CD4-positive, CD25-positive, alpha-beta regulatory T cell (primary cell): ENCODE results near the gene SETD1B. TPM values are rescaled to one million over a fixed set of nuclear protein-coding genes. Genes with fewer than 3 reads are reported as not detected.
"Not testable (repeated sequence)": the region's sequence is repeated elsewhere in the genome, so short reads cannot be mapped to it uniquely, and the experiment has no call there.

Experiments used
- ATAC-seq, 2 donors: fragments of 150-1000 bp; cut with Tn5 transposase; one replicate each; pipeline ENCODE4 v1.10.0; 2021; ENCODE audit warnings: low read depth in 2 of 2, moderate number of reproducible peaks in 2 of 2, moderate library complexity in 1 of 2
- DNase-seq, 3 donors: peaks; one replicate each; pipeline versions ENCODE4 v3.0.0 to v3.0.0-alpha.2; 2012 to 2022; ENCODE audit warnings: mixed read lengths in 1 of 3
- H3K27ac ChIP-seq: one replicate; pipeline ENCODE4 v1.7.0; 2013; ENCODE audit warnings: mild to moderate bottlenecking, low read length; ENCODE audit not compliant: insufficient read depth, poor library complexity, severe bottlenecking
- H3K27me3 ChIP-seq: one replicate; pipeline ENCODE4 v1.7.0; 2013; ENCODE audit warnings: low read length; ENCODE audit not compliant: control insufficient read depth, insufficient read depth
- H3K36me3 ChIP-seq: one replicate; pipeline ENCODE4 v1.7.0; 2013; ENCODE audit warnings: mild to moderate bottlenecking, low read length, moderate library complexity; ENCODE audit not compliant: control insufficient read depth, insufficient read depth
- H3K4me1 ChIP-seq: 2 replicates; pipeline ENCODE4 v1.7.0; 2013; ENCODE audit warnings: mild to moderate bottlenecking, low read length; ENCODE audit not compliant: insufficient read depth, control insufficient read depth, poor library complexity, severe bottlenecking
- H3K4me3 ChIP-seq: one replicate; pipeline ENCODE4 v1.7.0; 2013; ENCODE audit warnings: low read depth, mild to moderate bottlenecking, low read length, moderate library complexity
- H3K9me3 ChIP-seq, 2 experiments: 1 replicate in 1 of 2; 2 replicates in 1 of 2; pipeline ENCODE4 v1.7.0; 2013; ENCODE audit warnings: low read length in 2 of 2, mild to moderate bottlenecking in 1 of 2, moderate library complexity in 1 of 2; ENCODE audit not compliant: control insufficient read depth in 2 of 2
- H3K27ac Mint-ChIP-seq, 3 donors: one replicate each; pipeline ENCODE4 v1.8.0; 2020 to 2022; ENCODE audit warnings: mild to moderate bottlenecking in 3 of 3, mixed read lengths in 3 of 3, moderate library complexity in 2 of 3
- H3K27me3 Mint-ChIP-seq: one replicate; pipeline ENCODE4 v1.8.0; 2022; ENCODE audit warnings: mild to moderate bottlenecking, mixed read lengths
- H3K36me3 Mint-ChIP-seq: one replicate; pipeline ENCODE4 v1.8.0; 2020; ENCODE audit warnings: mixed read lengths
- H3K4me1 Mint-ChIP-seq, 4 donors: one replicate each; pipeline ENCODE4 v1.8.0; 2020 to 2022; ENCODE audit warnings: mixed read lengths in 4 of 4, mild to moderate bottlenecking in 1 of 4
- H3K4me3 Mint-ChIP-seq, 4 donors: one replicate each; pipeline ENCODE4 v1.8.0; 2020 to 2022; ENCODE audit warnings: mild to moderate bottlenecking in 4 of 4, mixed read lengths in 4 of 4, moderate library complexity in 3 of 4
- H3K9me3 Mint-ChIP-seq, 7 donors: one replicate each; pipeline ENCODE4 v1.8.0; 2020 to 2022; ENCODE audit warnings: mixed read lengths in 7 of 7, mild to moderate bottlenecking in 3 of 7, moderate library complexity in 2 of 7
- polyA plus RNA-seq, 4 donors: library from polyadenylated mRNA; unstranded; fragments of 300-500 nt; fragmentation: Illumina TruSeq; gene quantifications; one replicate each; pipeline ENCODE4 v1.2.3, GENCODE V29; 2021
- total RNA-seq: library from RNA; stranded (reverse); gene quantifications from one replicate; pipeline ENCODE4 v1.2.3, GENCODE V29; 2022

The SETD1B gene
- total and polyA plus RNA-seq, 5 donors from 2014 or later: 1.2 to 118 (median 1.8) TPM

DNA sequence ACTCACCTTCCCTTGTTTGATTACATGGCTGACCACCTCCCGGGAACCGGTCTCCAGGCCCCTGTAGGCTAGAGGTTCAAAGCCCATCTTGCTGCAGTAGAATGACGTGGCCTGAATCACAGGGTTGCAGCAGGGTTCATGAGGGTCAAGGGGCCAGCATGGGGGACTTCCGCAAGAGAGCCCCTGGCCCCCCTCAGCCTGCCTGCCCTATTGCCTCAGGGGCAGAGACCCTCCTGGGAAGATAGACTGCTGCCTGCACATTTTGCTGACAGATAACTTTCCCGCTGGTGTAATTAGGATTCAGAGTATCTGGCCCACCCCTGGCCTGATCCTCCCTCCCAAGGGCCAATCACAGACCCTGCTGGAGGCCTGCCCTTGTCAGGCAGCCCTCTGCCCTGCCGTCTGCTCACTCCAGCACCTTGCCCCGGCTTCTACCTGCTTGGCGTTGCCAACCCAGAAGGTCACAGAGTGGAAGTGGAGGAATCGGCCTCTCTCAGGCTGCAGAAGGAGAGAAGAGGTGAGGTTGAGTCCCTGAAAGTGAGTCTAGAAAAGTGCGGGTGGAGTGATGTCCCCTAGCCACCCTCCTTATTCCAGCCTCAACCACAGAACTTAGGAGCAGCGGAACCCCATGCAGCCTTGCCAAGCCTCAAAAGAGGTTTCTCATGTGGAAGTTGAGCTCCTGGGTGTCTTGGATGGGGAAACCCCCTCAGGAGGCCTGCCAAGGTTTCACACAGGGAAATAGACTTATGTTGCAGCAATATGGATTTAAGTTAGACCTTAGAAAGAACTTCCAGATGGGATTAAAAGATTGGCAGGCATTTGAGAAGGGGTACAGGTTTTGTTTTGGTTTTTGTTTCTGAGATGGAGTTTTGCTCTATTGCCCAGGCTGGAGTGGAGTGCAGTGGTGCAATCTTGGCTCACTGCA lies 53.8 kb downstream of the SETD1B start:
- no peaks in the 10 kb centered on the region for H3K4me1 ChIP-seq
- Mint-ChIP-seq H3K27me3 (no peaks in the 10 kb centered on the region), H3K9me3 (no peaks in the 10 kb centered on the region), H3K4me3 (no peak overlapping the region), H3K4me1 (no peaks in the 10 kb centered on the region), H3K36me3 (no peaks in the 10 kb centered on the region), H3K27ac (no peak overlapping the region)
- no peak overlapping the region for H3K4me3 ChIP-seq
- H3K9me3 ChIP-seq: no peaks in the 10 kb centered on the region
- no peak overlapping the region for H3K27ac ChIP-seq
- H3K36me3 ChIP-seq: no peaks in the 10 kb centered on the region
- DNase-seq (no peak), ATAC-seq (no peak)
- H3K27me3 ChIP-seq: no peaks in the 10 kb centered on the region

DNA sequence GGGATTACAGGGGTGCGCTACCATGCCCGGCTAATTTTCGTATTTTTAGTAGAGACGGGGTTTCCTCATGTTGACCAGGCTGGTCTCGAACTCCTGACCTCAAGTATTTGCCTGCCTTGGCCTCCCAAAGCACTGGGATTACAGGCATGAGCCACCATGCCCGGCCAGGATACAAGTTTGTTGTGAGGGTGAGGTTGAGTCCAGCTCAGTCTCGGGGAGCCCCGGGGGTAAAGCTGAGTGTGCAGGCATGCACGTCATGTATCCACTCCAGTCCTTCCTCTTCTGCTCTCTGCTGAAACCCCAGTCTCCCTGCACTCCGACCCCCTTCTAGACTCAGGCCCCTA lies 54.5 kb downstream of the SETD1B start:
- no peak overlapping the region for H3K27ac ChIP-seq
- DNase-seq: no peak
- Mint-ChIP-seq H3K4me1 (no peaks in the 10 kb centered on the region), H3K4me3 (no peak overlapping the region), H3K27me3 (no peaks in the 10 kb centered on the region), H3K36me3 (peaks cover 2% of the 10 kb centered on the region), H3K9me3 (no peaks in the 10 kb centered on the region), H3K27ac (no peak overlapping the region)
- no peak overlapping the region for H3K4me3 ChIP-seq
- no peaks in the 10 kb centered on the region for H3K36me3 ChIP-seq
- no peak for ATAC-seq
- H3K4me1 ChIP-seq: no peaks in the 10 kb centered on the region
- H3K27me3 ChIP-seq: no peaks in the 10 kb centered on the region
- H3K9me3 ChIP-seq: no peaks in the 10 kb centered on the region

DNA sequence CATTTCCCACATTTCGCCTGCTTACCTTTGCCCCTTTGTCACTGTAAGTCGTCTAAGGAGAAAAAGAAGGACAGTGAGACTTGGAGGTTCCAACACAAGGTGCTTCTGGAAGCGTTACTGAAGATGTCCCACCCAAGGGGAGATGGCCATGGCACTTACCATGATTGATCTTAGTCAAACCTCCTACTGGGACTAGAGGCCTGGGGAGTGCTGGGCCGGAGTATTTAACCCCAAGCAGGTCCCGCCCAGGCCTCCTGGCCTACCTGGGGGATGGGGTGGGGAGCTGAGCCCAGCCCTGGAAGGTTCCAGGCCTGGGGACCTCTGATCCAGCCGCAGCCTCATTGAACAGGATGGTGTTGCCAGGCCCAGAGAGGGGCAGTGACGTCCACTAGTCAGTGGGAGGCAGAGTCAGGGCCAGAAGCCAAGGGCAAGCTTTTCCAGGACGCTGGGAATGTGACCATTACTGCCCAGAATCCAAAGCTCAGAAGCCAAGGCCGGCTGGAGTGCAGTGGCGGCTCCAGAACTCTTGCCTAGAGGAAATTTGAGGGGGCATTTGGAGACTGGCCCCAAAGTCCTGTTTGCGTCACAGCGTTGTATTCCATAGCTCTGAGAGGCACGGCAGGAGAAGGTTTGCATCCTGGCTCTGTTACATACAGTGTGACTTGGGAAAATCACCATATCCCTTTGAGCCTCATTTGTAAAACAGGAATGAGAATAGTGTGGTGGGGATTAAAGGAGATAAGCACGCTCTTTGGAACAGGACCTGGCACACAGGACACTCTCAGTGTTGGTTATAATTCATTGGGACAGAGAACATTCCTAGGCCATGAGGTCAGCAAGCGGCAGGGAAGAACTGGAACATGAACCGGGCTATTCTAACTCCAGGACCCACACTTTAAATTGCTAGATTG lies 55.1 kb downstream of the SETD1B start, which contains the start of gene HPD:
TSS of gene HPD (minus strand) at position 198 of the 911 bp plus-strand sequence. CDS start at position 162, 36 bp downstream.
- Mint-ChIP-seq H3K4me3 (no peak within 1 kb of the TSS), H3K27me3 (no peaks in the 10 kb centered on the region), H3K36me3 (peaks cover 4% of the 10 kb centered on the region), H3K9me3 (no peaks in the 10 kb centered on the region), H3K4me1 (no peaks in the 10 kb centered on the region), H3K27ac (no peak within 1 kb of the TSS)
- no peaks in the 10 kb centered on the region for H3K4me1 ChIP-seq
- DNase-seq (no peak), ATAC-seq (no peak)
- H3K9me3 ChIP-seq: no peaks in the 10 kb centered on the region
- H3K36me3 ChIP-seq: no peaks in the 10 kb centered on the region
- H3K4me3 ChIP-seq: no peak within 1 kb of the TSS
- H3K27me3 ChIP-seq: no peaks in the 10 kb centered on the region
- H3K27ac ChIP-seq: no peak within 1 kb of the TSS

DNA sequence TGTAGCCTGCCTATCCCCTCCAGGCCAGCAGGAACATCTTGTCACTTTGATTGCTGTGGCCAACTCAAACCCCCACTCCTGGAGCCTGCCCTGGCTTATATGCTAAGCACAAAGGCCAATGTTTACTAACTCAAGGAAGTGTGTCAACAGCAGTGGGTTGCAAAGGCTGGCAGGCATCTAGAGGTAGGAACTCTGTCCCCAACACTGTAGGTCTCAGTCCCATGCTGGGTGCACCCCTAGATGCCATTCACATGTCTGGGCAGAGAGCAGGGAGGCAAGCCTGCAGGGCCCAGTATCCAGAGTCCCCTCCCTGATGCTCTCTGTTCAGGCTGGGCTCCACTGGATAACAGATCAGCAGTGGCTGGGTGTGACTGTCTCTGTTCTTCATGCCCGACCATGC lies 56.4 kb downstream of the SETD1B start:
- Histone ChIP-seq H3K27ac (no peak overlapping the region), H3K9me3 (no peaks in the 10 kb centered on the region), H3K4me1 (no peaks in the 10 kb centered on the region), H3K27me3 (no peaks in the 10 kb centered on the region), H3K4me3 (no peak overlapping the region), H3K36me3 (no peaks in the 10 kb centered on the region)
- ATAC-seq: no peak
- DNase-seq: no peak
- H3K4me1 Mint-ChIP-seq: no peaks in the 10 kb centered on the region
- no peak overlapping the region for H3K27ac Mint-ChIP-seq
- no peaks in the 10 kb centered on the region for H3K27me3 Mint-ChIP-seq
- H3K36me3 Mint-ChIP-seq: peaks cover 4% of the 10 kb centered on the region
- H3K4me3 Mint-ChIP-seq: no peak overlapping the region
- H3K9me3 Mint-ChIP-seq: no peaks in the 10 kb centered on the region

DNA sequence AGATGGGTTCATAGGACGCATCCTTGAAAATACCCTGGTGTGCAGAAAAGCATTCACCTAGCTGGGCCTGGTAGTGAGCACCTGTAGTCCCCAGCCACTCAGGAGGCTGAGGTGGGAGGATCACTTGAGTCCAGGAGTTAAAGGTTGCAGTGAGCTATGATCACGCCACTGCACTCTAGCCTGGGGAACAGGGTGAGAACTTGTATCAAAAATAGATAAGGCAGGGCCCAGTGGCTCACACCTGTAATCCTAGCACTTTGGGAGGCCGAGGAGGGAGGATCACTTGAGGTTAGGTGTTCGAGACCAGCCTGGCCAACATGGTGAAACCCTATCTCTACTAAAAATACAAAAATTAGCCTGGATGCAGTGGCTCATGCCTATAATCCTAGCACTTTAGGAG lies 56.9 kb downstream of the SETD1B start:
- not testable (repeated sequence) for H3K36me3 Mint-ChIP-seq, H3K27ac Mint-ChIP-seq, H3K4me1 ChIP-seq, H3K36me3 ChIP-seq, H3K27me3 ChIP-seq, H3K27ac ChIP-seq, H3K4me3 ChIP-seq, H3K27me3 Mint-ChIP-seq, H3K4me3 Mint-ChIP-seq, H3K9me3 Mint-ChIP-seq, ATAC-seq, DNase-seq, H3K9me3 ChIP-seq, H3K4me1 Mint-ChIP-seq

DNA sequence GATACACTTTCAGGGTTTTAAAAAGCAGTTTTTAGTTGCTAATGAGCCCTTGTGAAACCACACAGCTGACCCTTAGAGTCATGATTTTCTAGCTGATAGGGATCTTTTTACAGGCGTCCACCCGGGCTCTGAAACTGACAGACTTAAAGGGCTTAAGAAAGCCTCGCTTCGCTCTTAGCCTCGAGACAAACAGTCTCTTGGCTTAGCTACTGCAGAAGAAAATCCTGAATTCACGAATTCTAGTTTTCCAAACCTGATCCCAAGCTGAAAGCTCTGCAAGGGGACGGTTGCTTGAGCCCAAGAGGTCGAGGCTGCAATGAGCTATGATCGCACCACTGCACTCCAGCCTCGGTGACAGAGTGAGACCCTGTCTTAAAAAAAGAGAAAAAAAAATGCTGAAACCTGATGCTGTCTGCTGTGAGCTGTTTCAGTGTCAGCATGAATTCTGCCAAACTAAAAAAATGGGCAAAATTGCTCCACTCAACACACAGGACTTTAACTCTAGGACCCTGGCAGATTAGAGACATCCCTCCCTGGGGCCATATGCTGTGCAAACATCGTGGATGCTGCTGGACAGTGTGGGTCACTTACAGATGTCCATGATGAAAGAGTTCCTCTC lies 57.9 kb downstream of the SETD1B start:
- H3K9me3 Mint-ChIP-seq: no peaks in the 10 kb centered on the region
- no peaks in the 10 kb centered on the region for H3K4me1 Mint-ChIP-seq

DNA sequence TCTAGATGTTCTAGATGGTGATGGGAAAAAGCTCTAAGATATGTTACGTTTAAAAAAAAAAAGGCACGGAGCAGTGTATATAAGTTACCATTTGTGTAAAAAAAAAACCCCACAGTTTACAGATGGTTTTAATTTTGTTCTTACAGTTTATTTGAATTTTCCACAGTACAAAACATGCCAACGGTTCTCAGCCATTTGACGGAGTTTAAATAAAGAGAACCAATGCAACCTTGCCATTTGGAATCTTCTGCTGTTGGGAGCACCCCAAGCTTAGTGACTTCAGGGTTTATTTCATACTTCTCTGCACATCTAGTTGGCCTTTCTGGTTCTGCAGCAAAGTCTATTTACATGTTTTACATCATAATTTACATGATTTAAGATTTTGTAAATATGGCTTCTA lies 62.5 kb downstream of the SETD1B start:
- H3K36me3 ChIP-seq: no peaks in the 10 kb centered on the region
- H3K27ac ChIP-seq: no peak overlapping the region
- no peaks in the 10 kb centered on the region for H3K9me3 ChIP-seq
- no peaks in the 10 kb centered on the region for H3K27me3 Mint-ChIP-seq
- no peak overlapping the region for H3K27ac Mint-ChIP-seq
- H3K27me3 ChIP-seq: no peaks in the 10 kb centered on the region
- no peak overlapping the region for H3K4me3 ChIP-seq
- no peaks in the 10 kb centered on the region for H3K9me3 Mint-ChIP-seq
- no peaks in the 10 kb centered on the region for H3K4me1 Mint-ChIP-seq
- no peak overlapping the region for H3K4me3 Mint-ChIP-seq
- no peaks in the 10 kb centered on the region for H3K4me1 ChIP-seq
- ATAC-seq: no peak
- DNase-seq: no peak
- H3K36me3 Mint-ChIP-seq: peaks cover 4% of the 10 kb centered on the region

More for the DNA sequence above, 57.9 kb downstream of the SETD1B start:
- DNase-seq (no peak), ATAC-seq (no peak)
- Mint-ChIP-seq H3K27me3 (no peaks in the 10 kb centered on the region), H3K4me3 (no peak overlapping the region), H3K36me3 (peaks cover 4% of the 10 kb centered on the region), H3K27ac (no peak overlapping the region)
- Histone ChIP-seq H3K36me3 (no peaks in the 10 kb centered on the region), H3K27ac (no peak overlapping the region), H3K4me1 (no peaks in the 10 kb centered on the region), H3K27me3 (no peaks in the 10 kb centered on the region), H3K4me3 (no peak overlapping the region), H3K9me3 (no peaks in the 10 kb centered on the region)
